22Rv1 (cell line): ENCODE data around the gene ENDOG.

Experiments
- H3K27ac ChIP-seq: fragments of 450-650 bp; 2 replicates; pipeline ENCODE4 v1.5.1; 2017
- CTCF ChIP-seq: fragments of 450-650 bp; IDR thresholded peaks from 2 replicates; pipeline ENCODE4 v1.5.1; 2017; ENCODE audit warnings: mild to moderate bottlenecking
- ZFX ChIP-seq: fragments of 450-650 bp; IDR thresholded peaks from 2 replicates; pipeline ENCODE4 v1.6.1; 2017; ENCODE audit warnings: antibody characterized with exemption, borderline replicate concordance

The ENDOG gene

GRCh38 chr9:128818099-128818838, at the start of gene ENDOG:
Gene ENDOG, plus strand, starts transcription at chr9:128818500. Its CDS starts 185 bp downstream, at chr9:128818685.
- TF ChIP-seq CTCF (peak; percentile 92), ZFX (no peak)
- H3K27ac ChIP-seq = peak within 1 kb of the TSS; percentile 96

GRCh38 chr9:128768606-128769005, 49.7 kb upstream of the ENDOG start:
- TF ChIP-seq CTCF (no peak), ZFX (no peak)
- no peak overlapping the region for H3K27ac ChIP-seq

GRCh38 chr9:128770286-128771030, 47.8 kb upstream of the ENDOG start:
- no peak for TF ChIP-seq ZFX
- no peak for TF ChIP-seq CTCF
- H3K27ac ChIP-seq = peak overlapping the region; percentile 93

GRCh38 chr9:128771094-128771721, 47.1 kb upstream of the ENDOG start:
- peak overlapping the region; percentile 93 for H3K27ac ChIP-seq
- no peak for TF ChIP-seq CTCF
- TF ChIP-seq ZFX = no peak

- peak within 1 kb of the TSS; percentile 93 for H3K27ac ChIP-seq
- TF ChIP-seq ZFX (no peak), CTCF (no peak)
Observed at GRCh38 chr9:128771745-128772519, 46.4 kb upstream of the ENDOG start, which contains the start of gene ZER1. Gene ZER1, minus strand, starts transcription at chr9:128771927. Its CDS starts 16,362 bp downstream, at chr9:128755565.

- H3K27ac ChIP-seq = peak overlapping the region; percentile 93
- TF ChIP-seq CTCF (no peak), ZFX (no peak)
Observed at GRCh38 chr9:128773049-128773448, 45.3 kb upstream of the ENDOG start.
